Panc1 (cell line): ENCODE measurements around the gene RASSF5. TPM values are rescaled to one million over a fixed set of nuclear protein-coding genes. Genes with fewer than 3 reads are reported as not detected.

Experiments
- ATAC-seq: fragments of 200-7000 bp; cut with Tn5 transposase; 2 replicates; pipeline ENCODE4 v1.9.1; 2020; ENCODE audit warnings: mild to moderate bottlenecking, moderate library complexity
- BruUV-seq: library from RNA; stranded (reverse); fragments of 400-500 nt; replicated peaks from 2 replicates; lab custom pipeline; 2021; lab: Mats Ljungman, UMichigan
- CTCF ChIA-PET: fragments of 300-600 bp; sonication (Branson Sonifier 250); formaldehyde crosslinking; loops from one replicate; lab custom pipeline; 2022; ENCODE audit warnings: antibody characterized with exemption; lab: Charles Lee
- POLR2A ChIA-PET: fragments of 300-600 bp; sonication (Branson Sonifier 250); formaldehyde crosslinking; loops from one replicate; lab custom pipeline; 2022; ENCODE audit warnings: antibody characterized with exemption; lab: Charles Lee
- DNase-seq: peaks from one replicate; pipeline ENCODE4 v3.0.0-alpha.2; 2010; ENCODE audit warnings: low read depth, low spot score
- H3K27ac ChIP-seq: 2 replicates; pipeline ENCODE4 v1.5.1; 2011; ENCODE audit warnings: mild to moderate bottlenecking, low read length, inconsistent platforms
- H3K27me3 ChIP-seq: fragments of 200-500 bp; sonication (Bioruptor generic); 2 replicates; pipeline ENCODE4 v1.6.0; 2014; ENCODE audit warnings: low read length, inconsistent platforms; ENCODE audit not compliant: control insufficient read depth, insufficient read depth
- H3K36me3 ChIP-seq: fragments of 200-500 bp; sonication (Bioruptor generic); 2 replicates; pipeline ENCODE4 v1.5.1; 2014; ENCODE audit warnings: inconsistent platforms, mild to moderate bottlenecking, low read length, moderate library complexity; ENCODE audit not compliant: control insufficient read depth, insufficient read depth
- H3K4me1 ChIP-seq: 2 replicates; pipeline ENCODE4 v1.5.1; 2011; ENCODE audit warnings: inconsistent platforms, mild to moderate bottlenecking, low read length, moderate library complexity; ENCODE audit not compliant: control insufficient read depth, insufficient read depth
- H3K4me3 ChIP-seq, 2 experiments: 2 replicates each; pipeline ENCODE4 v1.5.1; 2011 to 2012; ENCODE audit warnings: low read depth in 2 of 2, low read length in 2 of 2, mild to moderate bottlenecking in 2 of 2, inconsistent platforms in 1 of 2, moderate library complexity in 1 of 2
- H3K9me3 ChIP-seq: fragments of 200-500 bp; sonication (Bioruptor generic); 2 replicates; pipeline ENCODE4 v1.5.1; 2014; ENCODE audit warnings: low read depth, mild to moderate bottlenecking, inconsistent platforms, low read length, moderate library complexity; ENCODE audit not compliant: control insufficient read depth, insufficient read depth
- CTCF ChIP-seq: fragments of 450-650 bp; IDR thresholded peaks from 2 replicates; pipeline ENCODE4 v1.5.1; 2017; ENCODE audit warnings: mild to moderate bottlenecking
- POLR2AphosphoS5 ChIP-seq: IDR thresholded peaks from 2 replicates; pipeline ENCODE4 v1.6.1; 2012; ENCODE audit warnings: mild to moderate bottlenecking, low read depth, low read length, moderate library complexity
- REST ChIP-seq, 2 experiments: IDR thresholded peaks; 2 replicates each; pipeline ENCODE4 v1.6.1; 2011 to 2012; ENCODE audit warnings: low read depth in 2 of 2, control low read depth in 1 of 2, low read length in 1 of 2, mild to moderate bottlenecking in 1 of 2, moderate library complexity in 1 of 2; ENCODE audit not compliant: insufficient read depth in 1 of 2
- SIN3A ChIP-seq: IDR thresholded peaks from 2 replicates; pipeline ENCODE4 v1.6.1; 2012; ENCODE audit warnings: low read depth, mild to moderate bottlenecking, low read length, moderate library complexity, borderline replicate concordance; ENCODE audit not compliant: insufficient read depth
- TCF7L2 ChIP-seq: IDR thresholded peaks from 2 replicates; pipeline ENCODE4 v1.6.1; 2011; ENCODE audit warnings: mild to moderate bottlenecking, low read depth, low read length, inconsistent platforms
- in situ Hi-C: cut with HindIII; loops from 2 replicates; pipeline ENCODE4 v1.10.0; 2016; ENCODE audit warnings: low sequenced_read_pairs, low pct_unique_long_range_greater_than_20kb
- intact Hi-C: fragments of 100-400 bp; cut with micrococcal nuclease; formaldehyde crosslinking; loops from one replicate; pipeline ENCODE4 v1.10.0; 2022; ENCODE audit not compliant: unreplicated experiment
- total RNA-seq: library from RNA; stranded (reverse); gene quantifications from one replicate; pipeline ENCODE4 v1.2.1, GENCODE V29; 2021; ENCODE audit not compliant: unreplicated experiment

The RASSF5 gene
- total RNA-seq, 1 experiment from 2014 or later: 1.6 TPM

- TF ChIP-seq TCF7L2 (no peak), CTCF (no peak), SIN3A (no peak), REST (IDR thresholded peaks at IDR 0.05; ENCODE audit: insufficient read depth in 1 of 2, low read depth in 2 of 2, low read length in 1 of 2) (no peak), POLR2AphosphoS5 (no peak)
- no peak overlapping the region for H3K27ac ChIP-seq
- intact Hi-C loops: loop anchor here (5.0 kb wide), 1 partner anchor 303 kb away; no protein-coding TSS in a partner anchor
- H3K4me1 ChIP-seq: 0 out of 2 replicates have a peak, but pooled peaks cover 5% of the 10 kb centered on the region
- DNase-seq (no peak), ATAC-seq (no peak)
- H3K36me3 ChIP-seq: peaks cover 12% of the 10 kb centered on the region; the same call in 1 of the 2 replicates
- POLR2A ChIA-PET: no interaction called here
- no TSS peak for BruUV-seq
- CTCF ChIA-PET: no interaction called here
- no peaks in the 10 kb centered on the region for H3K9me3 ChIP-seq
- no peaks in the 10 kb centered on the region for H3K27me3 ChIP-seq
- no peak overlapping the region for H3K4me3 ChIP-seq
- in situ Hi-C loops: no loop called here
Measured at GRCh38 chr1:206609229-206609991, 102.1 kb downstream of the RASSF5 start.

- in situ Hi-C loops: no loop called here
Measured at GRCh38 chr1:206612129-206612876, 105.0 kb downstream of the RASSF5 start, which contains the start of gene EIF2D. TSS of gene EIF2D (minus strand) at chr1:206612465. CDS start at chr1:206612342, 123 bp downstream.

More at GRCh38 chr1:206612129-206612876, 105.0 kb downstream of the RASSF5 start, which contains the start of gene EIF2D:
- H3K4me1 ChIP-seq: 0 out of 2 replicates have a peak, but pooled peaks cover 5% of the 10 kb centered on the region
- H3K27ac ChIP-seq: peak within 1 kb of the TSS; percentile 95
- H3K27me3 ChIP-seq: no peaks in the 10 kb centered on the region; the same call in 1 of the 2 replicates
- ATAC-seq (peak; percentile 98), DNase-seq (peak; percentile 66)
- peak within 1 kb of the TSS; percentile 89 for H3K4me3 ChIP-seq
- ChIA-PET CTCF (interaction anchor here (0.6 to 1.2 kb wide), 11 partner anchors 10 to 358 kb away, joined by 3 to 12 read pairs (median 5); partner anchors contain the start of gene FCAMR), POLR2A (interaction anchor here (0.6 to 1.2 kb wide), 8 partner anchors 13 to 545 kb away, joined by 3 to 6 read pairs (median 4); partner anchors contain the start of genes DYRK3 and MAPKAPK2)
- no peaks in the 10 kb centered on the region for H3K9me3 ChIP-seq
- intact Hi-C loops: no loop called here
- peaks cover 7% of the 10 kb centered on the region; the same call in 1 of the 2 replicates for H3K36me3 ChIP-seq
- no TSS peak for BruUV-seq
- no peak for TF ChIP-seq TCF7L2
- peak; percentile 93 for TF ChIP-seq POLR2AphosphoS5
- peak in 1 of 2 experiments; percentile 70; a peak in 1 of 4 replicates for TF ChIP-seq REST (IDR thresholded peaks at IDR 0.05; ENCODE audit: insufficient read depth in 1 of 2, low read depth in 2 of 2, low read length in 1 of 2)
- TF ChIP-seq CTCF: peak; percentile 99
- TF ChIP-seq SIN3A: peak; percentile 83; the same call in 1 of the 2 replicates
